Left ventricle myocardium inferior (tissue), 1 donor: ENCODE measurements around the gene EPS8. TPM values are rescaled to one million over a fixed set of nuclear protein-coding genes. Genes with fewer than 3 reads are reported as not detected.

Experiments
- DNase-seq: peaks from one replicate; pipeline ENCODE4 v3.0.0-alpha.2; 2020
- H3K27ac ChIP-seq: fragments of 200-600 bp; replicated peaks from 2 replicates; pipeline ENCODE4 v1.8.0; 2021
- H3K27me3 ChIP-seq: fragments of 200-600 bp; 2 replicates; pipeline ENCODE4 v1.8.0; 2021; ENCODE audit warnings: low read depth
- H3K36me3 ChIP-seq: fragments of 200-600 bp; 2 replicates; pipeline ENCODE4 v1.8.0; 2021
- H3K4me1 ChIP-seq: fragments of 200-600 bp; 2 replicates; pipeline ENCODE4 v1.8.0; 2021
- H3K4me3 ChIP-seq: fragments of 200-600 bp; 2 replicates; pipeline ENCODE4 v1.8.0; 2021; ENCODE audit warnings: mild to moderate bottlenecking, moderate library complexity
- H3K9me3 ChIP-seq: fragments of 200-600 bp; replicated peaks from 2 replicates; pipeline ENCODE4 v1.8.0; 2021
- intact Hi-C: fragments of 100-400 bp; cut with micrococcal nuclease; formaldehyde crosslinking; loops from one replicate; pipeline ENCODE4 v1.11.0; 2022
- total RNA-seq: library from RNA; stranded (reverse); fragmentation: NEBNext Ultra II Directional; extraction: Animal tissue kit (Norgen Biotek cat#: 25700); gene quantifications from one replicate; pipeline ENCODE4 v1.2.1, GENCODE V29; 2021
- TF ChIP-seq, protein P1 (sequence below): fragments of 200-600 bp; IDR thresholded peaks from 2 replicates; pipeline ENCODE4 v1.8.0; 2021; ENCODE audit warnings: antibody characterized with exemption, mild to moderate bottlenecking, borderline replicate concordance
- donor health status: DM: no; HTN: yes; CAD: no; lungs with severe emphysema.

The EPS8 gene
- total RNA-seq, 1 donor from 2014 or later = 18.9 TPM

DNA sequence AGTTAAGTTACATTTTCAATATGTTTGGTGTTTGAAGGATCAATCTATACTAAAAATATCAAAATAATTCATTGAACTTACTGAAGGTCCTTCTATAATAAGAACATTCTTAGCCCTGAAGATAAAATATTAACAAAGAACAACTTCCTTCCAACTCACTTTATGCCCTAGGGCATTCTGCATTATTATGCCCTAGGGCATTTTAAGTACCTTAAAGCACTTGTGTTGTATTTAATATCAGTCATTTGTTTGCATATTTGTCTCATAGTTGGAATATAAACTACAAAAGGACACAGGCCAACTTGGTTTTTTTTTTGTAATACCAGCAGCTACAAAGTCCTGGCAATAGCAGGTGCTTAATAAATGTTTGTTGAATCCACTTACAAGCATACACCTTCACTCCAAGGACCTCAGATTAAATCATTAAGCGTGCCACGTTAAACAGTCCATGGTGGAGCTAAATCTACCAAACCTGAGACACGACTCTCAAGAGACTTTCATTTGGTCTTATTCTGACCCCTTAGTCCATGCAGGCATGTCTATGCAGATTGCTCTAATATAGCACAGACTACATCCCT is 50.7 kb downstream of the EPS8 start:
- Histone ChIP-seq H3K4me3 (no peak overlapping the region), H3K27ac (no peak overlapping the region), H3K4me1 (peaks cover 4% of the 10 kb centered on the region), H3K27me3 (no peaks in the 10 kb centered on the region), H3K36me3 (no peaks in the 10 kb centered on the region), H3K9me3 (peaks cover 12% of the 10 kb centered on the region)
- TF ChIP-seq, protein P1, sequence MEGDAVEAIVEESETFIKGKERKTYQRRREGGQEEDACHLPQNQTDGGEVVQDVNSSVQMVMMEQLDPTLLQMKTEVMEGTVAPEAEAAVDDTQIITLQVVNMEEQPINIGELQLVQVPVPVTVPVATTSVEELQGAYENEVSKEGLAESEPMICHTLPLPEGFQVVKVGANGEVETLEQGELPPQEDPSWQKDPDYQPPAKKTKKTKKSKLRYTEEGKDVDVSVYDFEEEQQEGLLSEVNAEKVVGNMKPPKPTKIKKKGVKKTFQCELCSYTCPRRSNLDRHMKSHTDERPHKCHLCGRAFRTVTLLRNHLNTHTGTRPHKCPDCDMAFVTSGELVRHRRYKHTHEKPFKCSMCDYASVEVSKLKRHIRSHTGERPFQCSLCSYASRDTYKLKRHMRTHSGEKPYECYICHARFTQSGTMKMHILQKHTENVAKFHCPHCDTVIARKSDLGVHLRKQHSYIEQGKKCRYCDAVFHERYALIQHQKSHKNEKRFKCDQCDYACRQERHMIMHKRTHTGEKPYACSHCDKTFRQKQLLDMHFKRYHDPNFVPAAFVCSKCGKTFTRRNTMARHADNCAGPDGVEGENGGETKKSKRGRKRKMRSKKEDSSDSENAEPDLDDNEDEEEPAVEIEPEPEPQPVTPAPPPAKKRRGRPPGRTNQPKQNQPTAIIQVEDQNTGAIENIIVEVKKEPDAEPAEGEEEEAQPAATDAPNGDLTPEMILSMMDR = no peak
- intact Hi-C loops = no loop called here
- DNase-seq = no peak

- no peaks in the 10 kb centered on the region for H3K27me3 ChIP-seq
- H3K9me3 ChIP-seq = no peaks in the 10 kb centered on the region
- no peak for DNase-seq
- intact Hi-C loops = no loop called here
- TF ChIP-seq, protein P1 = no peak
- H3K27ac ChIP-seq = no peak overlapping the region
- no peaks in the 10 kb centered on the region for H3K36me3 ChIP-seq
- no peak overlapping the region for H3K4me3 ChIP-seq
- peaks cover 8% of the 10 kb centered on the region for H3K4me1 ChIP-seq
Observed at GRCh38 chr12:15735837-15736615, 53.2 kb downstream of the EPS8 start.

DNA sequence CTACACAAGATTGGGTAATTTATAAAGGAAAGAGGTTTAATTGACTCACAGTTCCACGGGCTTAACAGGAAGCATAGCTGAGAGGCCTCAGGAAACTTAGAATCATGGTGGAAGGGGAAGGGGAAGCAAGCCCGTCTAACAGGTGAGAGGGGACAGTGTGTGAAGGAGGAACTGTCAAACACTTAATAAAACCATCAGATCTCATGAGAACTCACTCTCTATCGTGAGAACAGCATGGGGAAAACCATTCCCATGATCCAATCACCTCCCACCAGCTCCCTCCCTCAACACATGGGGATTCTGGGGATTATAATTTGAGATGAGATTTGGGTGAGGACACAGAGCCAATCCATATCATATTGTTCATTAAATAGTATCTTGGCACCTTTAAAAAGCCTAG is 56.1 kb downstream of the EPS8 start:
- H3K27ac ChIP-seq = peak overlapping the region; percentile 33
- no peak overlapping the region for H3K4me3 ChIP-seq
- peaks cover 4% of the 10 kb centered on the region for H3K4me1 ChIP-seq
- TF ChIP-seq, protein P1 = no peak
- no peak for DNase-seq
- intact Hi-C loops = no loop called here
- no peaks in the 10 kb centered on the region for H3K9me3 ChIP-seq
- no peaks in the 10 kb centered on the region for H3K27me3 ChIP-seq
- no peaks in the 10 kb centered on the region for H3K36me3 ChIP-seq

- H3K4me1 ChIP-seq = peaks cover 4% of the 10 kb centered on the region
- no peaks in the 10 kb centered on the region for H3K27me3 ChIP-seq
- H3K9me3 ChIP-seq = no peaks in the 10 kb centered on the region
- no peaks in the 10 kb centered on the region for H3K36me3 ChIP-seq
- H3K4me3 ChIP-seq = no peak overlapping the region
- TF ChIP-seq, protein P1 = no peak
- H3K27ac ChIP-seq = peak overlapping the region; percentile 33
- DNase-seq = no peak
- intact Hi-C loops = no loop called here
Observed at GRCh38 chr12:15732341-15733061, 56.7 kb downstream of the EPS8 start.

GRCh38 chr12:15731940-15732339 is 57.2 kb downstream of the EPS8 start:
- Histone ChIP-seq H3K27ac (peak overlapping the region; percentile 17), H3K36me3 (no peaks in the 10 kb centered on the region), H3K27me3 (no peaks in the 10 kb centered on the region), H3K4me3 (no peak overlapping the region), H3K9me3 (no peaks in the 10 kb centered on the region), H3K4me1 (peaks cover 4% of the 10 kb centered on the region)
- DNase-seq = no peak
- intact Hi-C loops = no loop called here
- TF ChIP-seq, protein P1 = no peak
